Peyer's patch (tissue), 4 donors: Measurements from ENCODE around the gene PDGFD. TPM values are rescaled to one million over a fixed set of nuclear protein-coding genes. Genes with fewer than 3 reads are reported as not detected.

Experiments used
- DNase-seq, 3 donors: peaks; one replicate each; pipeline ENCODE4 v3.0.0-alpha.2; 2017 to 2019
- H3K27ac ChIP-seq, 4 donors: fragments of 200-600 bp; sonication (generic); one replicate each; pipeline ENCODE4 v1.5.1; 2016 to 2019
- H3K27me3 ChIP-seq, 2 donors: fragments of 200-600 bp; sonication (generic); one replicate each; pipeline ENCODE4 v1.5.1; 2019
- H3K36me3 ChIP-seq, 3 donors: fragments of 200-600 bp; sonication (generic); one replicate each; pipeline ENCODE4 v1.5.1; 2016 to 2019
- H3K4me1 ChIP-seq, 4 donors: fragments of 200-600 bp; sonication (generic); one replicate each; pipeline ENCODE4 v1.5.1; 2016 to 2019
- H3K4me3 ChIP-seq, 4 donors: fragments of 200-600 bp; sonication (generic); 1 replicate in 3 of 4; 2 replicates in 1 of 4; pipeline ENCODE4 v1.5.1; 2016 to 2019; ENCODE audit warnings: mild to moderate bottlenecking in 1 of 4
- H3K9me3 ChIP-seq, 4 donors: fragments of 200-600 bp; sonication (generic); one replicate each; pipeline ENCODE4 v1.5.1; 2016 to 2019; ENCODE audit warnings: mild to moderate bottlenecking in 1 of 4
- POLR2A ChIP-seq, 2 donors: fragments of 450-650 bp; IDR thresholded peaks; one replicate each; pipeline ENCODE4 v1.5.1; 2017; ENCODE audit warnings: antibody characterized with exemption in 2 of 2, mild to moderate bottlenecking in 2 of 2, moderate library complexity in 2 of 2
- total RNA-seq, 4 donors: library from RNA; depleted of rRNA; stranded (reverse); fragments of >200 nt; gene quantifications; one replicate each; pipeline ENCODE4 v1.1.0, GENCODE V29; 2016
- TF ChIP-seq, protein P1 (sequence below), 6 experiments: fragments of 450-650 bp in 4 of 6; fragments of 200-600 bp in 2 of 6; sonication (generic) in 1 of 6; IDR thresholded peaks; one replicate each; pipeline ENCODE4 v1.5.1; 2017 to 2019; ENCODE audit warnings: antibody characterized with exemption in 6 of 6, mild to moderate bottlenecking in 3 of 6, moderate library complexity in 1 of 6

Gene PDGFD
- total RNA-seq, 4 donors from 2014 or later, result 0.83 to 1.9 (median 1.7) TPM

DNA sequence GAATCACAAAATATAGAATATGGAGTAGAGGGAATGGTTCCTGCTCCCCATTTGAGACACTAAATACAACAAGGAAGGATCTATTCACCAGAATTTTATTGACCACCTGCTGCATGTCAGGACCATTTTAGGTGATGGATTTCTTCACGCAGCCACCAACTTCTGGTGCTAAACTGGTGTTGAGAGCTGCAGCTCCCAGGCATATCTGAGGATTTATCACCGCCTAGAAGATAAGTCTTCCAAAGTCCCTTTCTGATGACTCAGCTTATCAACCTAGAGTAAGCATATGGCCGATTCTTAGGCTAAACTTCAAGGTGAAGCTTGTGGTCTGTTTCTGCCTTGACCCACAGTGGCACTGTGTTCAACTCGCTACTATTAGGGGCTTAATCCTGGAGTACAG lies 120.8 kb downstream of the PDGFD start:
- H3K36me3 ChIP-seq, result no peaks in the 10 kb centered on the region
- H3K9me3 ChIP-seq, result no peaks in the 10 kb centered on the region
- H3K4me1 ChIP-seq, result no peaks in the 10 kb centered on the region
- H3K4me3 ChIP-seq, result no peak overlapping the region
- DNase-seq, result no peak
- no peak overlapping the region for H3K27ac ChIP-seq
- TF ChIP-seq, protein P1, sequence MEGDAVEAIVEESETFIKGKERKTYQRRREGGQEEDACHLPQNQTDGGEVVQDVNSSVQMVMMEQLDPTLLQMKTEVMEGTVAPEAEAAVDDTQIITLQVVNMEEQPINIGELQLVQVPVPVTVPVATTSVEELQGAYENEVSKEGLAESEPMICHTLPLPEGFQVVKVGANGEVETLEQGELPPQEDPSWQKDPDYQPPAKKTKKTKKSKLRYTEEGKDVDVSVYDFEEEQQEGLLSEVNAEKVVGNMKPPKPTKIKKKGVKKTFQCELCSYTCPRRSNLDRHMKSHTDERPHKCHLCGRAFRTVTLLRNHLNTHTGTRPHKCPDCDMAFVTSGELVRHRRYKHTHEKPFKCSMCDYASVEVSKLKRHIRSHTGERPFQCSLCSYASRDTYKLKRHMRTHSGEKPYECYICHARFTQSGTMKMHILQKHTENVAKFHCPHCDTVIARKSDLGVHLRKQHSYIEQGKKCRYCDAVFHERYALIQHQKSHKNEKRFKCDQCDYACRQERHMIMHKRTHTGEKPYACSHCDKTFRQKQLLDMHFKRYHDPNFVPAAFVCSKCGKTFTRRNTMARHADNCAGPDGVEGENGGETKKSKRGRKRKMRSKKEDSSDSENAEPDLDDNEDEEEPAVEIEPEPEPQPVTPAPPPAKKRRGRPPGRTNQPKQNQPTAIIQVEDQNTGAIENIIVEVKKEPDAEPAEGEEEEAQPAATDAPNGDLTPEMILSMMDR (IDR thresholded peaks at IDR 0.05), result no peak
- TF ChIP-seq POLR2A (IDR thresholded peaks at IDR 0.05), result no peak
- H3K27me3 ChIP-seq, result no peaks in the 10 kb centered on the region

GRCh38 chr11:104041792-104042191 lies 122.2 kb downstream of the PDGFD start:
- Histone ChIP-seq H3K4me1 (no peaks in the 10 kb centered on the region), H3K4me3 (no peak overlapping the region), H3K9me3 (no peaks in the 10 kb centered on the region), H3K27ac (no peak overlapping the region), H3K36me3 (no peaks in the 10 kb centered on the region), H3K27me3 (no peaks in the 10 kb centered on the region)
- DNase-seq, result no peak
- no peak for TF ChIP-seq POLR2A (IDR thresholded peaks at IDR 0.05)
- TF ChIP-seq, protein P1 (IDR thresholded peaks at IDR 0.05), result no peak

DNA sequence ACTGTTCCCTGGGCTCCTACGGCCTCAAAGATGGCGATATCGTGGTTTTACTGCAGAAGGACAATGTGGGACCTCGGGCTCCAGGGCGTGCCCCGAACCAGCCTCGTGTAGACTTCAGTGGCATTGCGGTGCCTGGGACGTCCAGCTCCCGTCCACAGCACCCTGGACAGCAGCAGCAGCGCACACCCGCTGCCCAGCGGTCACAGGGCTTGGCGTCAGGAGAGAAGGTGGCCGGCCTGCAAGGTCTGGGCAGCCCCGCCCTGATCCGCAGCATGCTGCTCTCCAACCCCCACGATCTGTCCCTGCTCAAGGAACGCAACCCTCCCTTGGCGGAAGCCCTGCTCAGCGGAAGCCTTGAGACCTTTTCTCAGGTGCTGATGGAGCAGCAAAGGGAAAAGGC lies 127.0 kb downstream of the PDGFD start:
- no peaks in the 10 kb centered on the region for H3K27me3 ChIP-seq
- H3K4me1 ChIP-seq, result no peaks in the 10 kb centered on the region
- no peaks in the 10 kb centered on the region for H3K36me3 ChIP-seq
- no peak overlapping the region for H3K27ac ChIP-seq
- TF ChIP-seq, protein P1 (IDR thresholded peaks at IDR 0.05), result no peak
- TF ChIP-seq POLR2A (IDR thresholded peaks at IDR 0.05), result no peak
- no peaks in the 10 kb centered on the region for H3K9me3 ChIP-seq
- no peak for DNase-seq
- no peak overlapping the region for H3K4me3 ChIP-seq

- Histone ChIP-seq H3K9me3 (no peaks in the 10 kb centered on the region), H3K4me1 (no peaks in the 10 kb centered on the region), H3K27me3 (no peaks in the 10 kb centered on the region), H3K27ac (no peak within 1 kb of the TSS), H3K4me3 (no peak within 1 kb of the TSS), H3K36me3 (no peaks in the 10 kb centered on the region)
- TF ChIP-seq, protein P1 (IDR thresholded peaks at IDR 0.05), result no peak
- TF ChIP-seq POLR2A (IDR thresholded peaks at IDR 0.05), result no peak
- DNase-seq, result no peak
Measured at GRCh38 chr11:104036588-104036987, 127.4 kb downstream of the PDGFD start, which contains the start of gene DDI1. Gene DDI1, plus strand, starts transcription at chr11:104036640. Its CDS starts 183 bp downstream, at chr11:104036823.

DNA sequence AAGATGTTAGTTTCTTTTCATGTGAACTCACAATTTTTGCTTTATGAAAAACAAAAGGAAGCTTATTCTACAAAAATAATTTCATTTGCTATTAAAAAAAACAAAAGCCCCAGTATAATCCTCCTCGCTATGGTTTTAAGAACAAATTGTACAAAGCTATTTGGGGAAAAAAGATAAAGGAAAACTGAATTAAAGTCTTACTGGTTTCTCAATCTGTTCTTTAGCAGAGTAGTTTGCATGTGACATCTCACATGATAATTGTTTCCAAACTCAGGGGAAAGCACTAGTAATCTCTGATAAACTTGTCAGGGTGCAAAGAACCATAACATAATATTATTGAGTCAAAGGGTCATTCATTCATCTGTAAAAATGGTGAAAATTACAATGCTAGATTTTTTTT lies 130.4 kb downstream of the PDGFD start:
- Histone ChIP-seq H3K27ac (no peak overlapping the region), H3K36me3 (no peaks in the 10 kb centered on the region), H3K4me1 (no peaks in the 10 kb centered on the region), H3K27me3 (no peaks in the 10 kb centered on the region), H3K9me3 (no peaks in the 10 kb centered on the region), H3K4me3 (no peak overlapping the region)
- TF ChIP-seq, protein P1 (IDR thresholded peaks at IDR 0.05), result no peak
- no peak for TF ChIP-seq POLR2A (IDR thresholded peaks at IDR 0.05)
- DNase-seq, result no peak

DNA sequence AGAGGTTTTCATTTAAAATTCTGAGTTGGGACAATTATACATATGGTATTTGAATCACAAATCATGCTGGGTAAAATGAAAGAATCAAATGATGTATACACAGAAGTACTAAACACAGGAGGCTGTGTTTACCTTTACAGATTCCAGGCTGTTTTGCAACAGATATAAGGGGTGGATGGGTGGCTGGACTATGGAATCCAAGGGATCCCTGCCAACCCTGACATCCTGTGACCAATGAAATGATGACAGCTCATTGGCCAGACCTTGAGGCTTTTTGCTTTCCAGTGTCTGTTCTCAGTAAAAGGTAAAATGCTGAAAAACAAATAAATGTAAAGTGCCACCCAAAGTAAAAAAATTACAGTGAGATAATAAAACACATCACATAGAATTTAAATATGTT lies 130.8 kb downstream of the PDGFD start:
- no peak for DNase-seq
- Histone ChIP-seq H3K4me1 (no peaks in the 10 kb centered on the region), H3K36me3 (no peaks in the 10 kb centered on the region), H3K27ac (no peak overlapping the region), H3K27me3 (no peaks in the 10 kb centered on the region), H3K4me3 (no peak overlapping the region), H3K9me3 (no peaks in the 10 kb centered on the region)
- TF ChIP-seq, protein P1 (IDR thresholded peaks at IDR 0.05), result no peak
- no peak for TF ChIP-seq POLR2A (IDR thresholded peaks at IDR 0.05)
